HG02623 (cell line): Measurements from ENCODE around the gene APP.

Experiments
- ATAC-seq: cut with Tn5 transposase; IDR thresholded peaks from one replicate; pipeline ENCODE4 v1.9.1; 2021; ENCODE audit warnings: moderate library complexity; ENCODE audit not compliant: unreplicated experiment

Gene APP

DNA sequence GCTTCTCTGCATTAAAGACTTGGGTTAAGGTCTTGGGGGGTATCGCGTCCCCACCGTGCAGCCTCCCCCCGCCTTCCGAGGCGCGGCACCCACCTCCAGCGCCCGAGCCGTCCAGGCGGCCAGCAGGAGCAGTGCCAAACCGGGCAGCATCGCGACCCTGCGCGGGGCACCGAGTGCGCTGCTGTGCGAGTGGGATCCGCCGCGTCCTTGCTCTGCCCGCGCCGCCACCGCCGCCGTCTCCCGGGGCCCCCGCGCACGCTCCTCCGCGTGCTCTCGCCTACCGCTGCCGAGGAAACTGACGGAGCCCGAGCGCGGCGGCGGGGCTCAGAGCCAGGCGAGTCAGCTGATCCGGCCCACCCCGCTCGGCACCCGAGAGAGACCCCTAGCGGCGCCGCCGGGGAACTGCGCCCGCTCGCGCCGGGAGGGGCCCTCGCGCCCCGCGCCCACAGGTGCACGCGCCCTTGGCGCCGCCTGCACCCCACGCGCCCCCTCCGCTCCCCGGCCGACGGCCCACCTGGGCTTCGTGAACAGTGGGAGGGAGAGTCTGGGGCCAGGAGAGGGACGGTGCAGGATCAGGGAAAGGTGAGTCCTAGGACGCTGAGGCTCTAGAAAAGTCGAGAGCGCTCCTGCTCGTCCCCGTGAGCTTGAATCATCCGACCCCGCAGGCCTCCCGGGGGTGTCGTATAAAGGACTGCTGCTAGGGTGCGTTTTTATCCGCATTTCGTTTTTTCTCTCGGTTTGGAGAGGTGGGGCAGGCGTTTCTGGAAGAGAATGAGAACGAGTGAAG lies at the start of gene APP:
APP (minus strand) TSS at position 300 of the 787 bp plus-strand sequence; CDS start at position 150, 150 bp downstream.
- ATAC-seq: peak; percentile 75

DNA sequence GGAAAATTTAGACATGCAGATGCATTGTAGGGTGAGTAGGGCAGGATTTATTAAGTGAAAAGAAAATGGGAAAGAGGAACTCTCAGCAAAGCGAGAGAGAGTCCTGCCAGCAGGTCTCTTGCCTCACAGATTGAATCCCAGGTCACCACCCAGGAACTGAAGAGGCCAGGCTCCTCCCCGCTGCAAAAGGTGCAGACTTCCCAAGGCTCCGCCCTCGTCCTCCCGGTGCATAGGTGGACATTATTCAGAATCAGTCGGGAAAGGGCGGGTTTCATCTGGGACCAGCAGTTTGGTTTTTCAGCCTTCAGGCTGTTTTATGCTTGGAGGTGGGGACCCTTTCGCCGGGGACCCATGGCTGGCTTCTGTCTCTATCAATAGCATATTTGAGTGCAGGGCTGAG lies 41.6 kb upstream of the APP start:
- no peak for ATAC-seq

DNA sequence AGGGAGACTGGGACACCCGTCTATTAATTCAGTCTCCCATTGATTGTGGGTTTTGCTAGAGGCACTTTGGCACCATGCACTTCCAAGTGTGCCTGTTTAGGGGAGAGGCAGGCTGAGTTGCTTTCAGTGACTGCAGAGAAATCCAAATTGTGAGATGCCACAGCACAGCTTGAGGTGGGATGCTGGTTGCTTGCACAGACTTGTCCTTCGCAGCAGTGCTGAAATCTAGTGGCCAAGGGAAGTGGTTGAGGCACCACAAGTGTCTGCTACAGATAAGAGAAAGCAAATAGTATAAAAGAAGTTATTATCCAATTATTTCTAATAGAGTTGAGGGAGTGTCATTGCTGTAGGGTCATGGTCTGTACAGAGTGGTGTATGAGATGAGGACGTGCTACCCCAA lies 40.0 kb upstream of the APP start:
- no peak for ATAC-seq

DNA sequence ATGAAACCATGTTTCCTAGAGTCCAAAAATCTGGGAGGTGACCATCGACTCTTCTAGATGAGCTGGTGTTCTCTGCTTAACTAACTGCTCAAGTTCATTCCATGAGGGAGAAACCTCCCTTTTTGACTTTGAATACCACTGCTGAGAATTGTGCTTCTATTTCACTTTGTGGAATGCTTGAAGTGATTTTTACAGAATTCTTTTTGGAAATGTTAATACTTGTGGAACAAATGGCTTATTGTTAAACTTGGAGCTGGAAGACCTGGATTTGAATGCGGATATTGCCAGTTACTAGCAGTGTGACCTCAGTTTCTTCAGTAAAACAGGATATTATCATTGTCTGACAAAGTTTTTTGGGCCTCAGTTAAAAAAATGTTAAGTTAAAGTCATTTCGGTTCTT lies 36.5 kb upstream of the APP start:
- no peak for ATAC-seq

DNA sequence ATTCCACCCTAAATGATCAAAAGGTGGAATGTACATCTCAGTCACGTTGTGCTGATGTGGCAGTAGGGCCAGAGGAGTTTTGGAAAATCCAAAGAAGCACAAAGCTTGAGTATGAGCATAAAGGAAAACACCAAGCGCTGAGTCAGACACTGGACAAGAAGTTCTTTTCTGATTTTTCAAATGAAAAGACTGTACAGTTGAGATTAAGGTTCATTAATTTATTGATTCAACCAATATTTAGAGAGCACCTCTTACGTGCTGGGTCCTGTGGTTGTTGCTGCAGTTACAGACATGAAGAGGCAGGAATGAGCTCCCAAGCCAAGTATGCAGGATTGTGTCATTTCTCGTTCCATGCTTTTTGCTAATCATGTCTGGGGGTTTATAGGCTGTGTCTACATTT lies 28.9 kb upstream of the APP start:
- no peak for ATAC-seq

DNA sequence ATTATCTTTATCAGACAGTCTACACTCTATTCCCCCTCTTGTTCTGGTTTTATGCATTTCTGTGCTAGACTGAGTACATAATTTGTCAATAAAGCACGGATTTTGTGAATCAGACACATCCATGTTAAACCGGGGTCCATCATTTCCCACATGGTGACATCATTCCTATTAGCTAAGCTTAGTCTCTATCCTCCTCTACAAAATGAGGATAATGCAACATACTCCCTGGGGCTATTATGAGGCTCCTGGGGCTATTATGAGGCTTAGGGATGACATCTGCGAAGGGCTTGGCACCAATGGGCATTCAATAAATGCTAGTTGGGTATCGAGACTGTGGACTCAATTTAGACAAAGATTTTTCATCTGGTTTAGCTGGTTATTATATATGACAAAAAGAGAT lies 25.1 kb upstream of the APP start:
- ATAC-seq: no peak

DNA sequence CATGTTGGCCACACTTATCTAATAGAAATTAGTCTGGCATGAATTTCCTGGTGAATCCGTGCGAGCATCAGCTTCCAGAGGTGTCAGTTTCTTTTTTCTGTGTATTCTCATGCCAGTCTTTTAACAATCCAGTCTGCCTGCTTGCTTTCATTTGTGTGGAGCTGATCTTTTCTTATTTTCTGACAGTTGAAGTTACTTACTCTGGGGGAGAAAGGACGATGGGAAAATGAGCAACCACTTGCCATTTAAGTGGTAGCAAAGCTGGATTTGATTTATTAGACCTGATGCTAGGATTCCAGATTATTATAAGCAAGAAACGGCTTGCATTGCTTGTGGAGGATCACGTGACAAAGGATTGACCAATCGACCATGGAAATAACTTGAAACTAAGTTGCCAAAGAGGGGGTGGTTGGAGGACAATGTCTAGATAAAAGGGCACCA lies 24.3 kb upstream of the APP start:
- ATAC-seq: no peak

DNA sequence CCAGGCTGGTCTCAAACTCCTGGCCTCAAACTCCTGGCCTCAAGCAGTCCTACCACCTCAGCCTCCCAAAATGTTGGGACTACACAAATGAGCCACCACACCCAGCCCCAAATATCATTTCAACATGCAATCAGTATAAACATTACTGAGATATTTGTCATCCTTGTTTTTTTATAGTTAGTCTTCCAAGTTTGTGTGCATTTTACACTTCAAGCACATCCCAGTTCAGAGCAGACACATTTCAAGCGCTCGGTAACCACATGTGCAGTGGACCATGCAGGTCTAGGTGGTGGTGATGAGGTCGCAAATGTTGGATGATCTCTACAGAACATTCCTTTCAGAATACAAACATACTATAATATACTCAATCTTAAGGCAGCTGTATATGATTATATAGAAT lies 23.8 kb upstream of the APP start:
- ATAC-seq: no peak

DNA sequence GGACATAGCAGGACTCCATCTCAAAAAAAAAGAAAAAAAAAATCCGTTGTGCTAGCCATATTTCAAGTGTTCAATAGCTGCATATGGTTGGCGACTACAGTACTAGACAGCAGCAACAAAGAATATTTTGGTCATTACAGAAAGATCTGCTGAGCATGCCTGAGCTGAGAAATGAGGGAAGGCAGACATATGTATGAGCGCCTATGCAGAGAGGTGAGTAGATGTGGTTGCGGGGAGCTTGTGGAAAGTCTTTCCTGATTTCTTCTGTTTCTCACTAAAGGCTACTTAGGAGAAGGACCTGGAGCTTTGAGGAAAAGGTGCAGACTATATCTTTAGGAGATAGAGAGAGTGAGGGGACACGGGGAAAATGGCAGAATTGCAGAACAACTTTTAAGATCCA lies 21.0 kb upstream of the APP start:
- no peak for ATAC-seq

DNA sequence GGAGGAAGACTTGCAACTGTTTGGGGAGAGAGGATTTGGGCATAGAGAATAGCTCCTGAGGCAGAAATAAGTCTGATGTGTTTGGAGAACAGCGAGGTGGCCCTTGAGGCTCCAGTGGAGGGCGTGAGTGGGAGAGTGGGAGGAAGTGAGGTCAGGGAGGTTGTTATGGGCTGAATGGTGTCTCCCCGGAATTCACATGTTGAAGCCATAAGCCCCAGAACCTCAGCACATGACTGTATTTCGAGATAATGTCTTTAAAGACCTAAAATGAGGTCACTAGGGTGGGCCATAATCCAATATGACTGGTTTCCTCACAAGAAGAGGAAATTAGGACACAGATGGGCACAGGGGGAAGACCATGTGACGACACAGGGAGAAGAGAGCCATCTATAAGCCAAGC lies 17.9 kb upstream of the APP start:
- no peak for ATAC-seq

DNA sequence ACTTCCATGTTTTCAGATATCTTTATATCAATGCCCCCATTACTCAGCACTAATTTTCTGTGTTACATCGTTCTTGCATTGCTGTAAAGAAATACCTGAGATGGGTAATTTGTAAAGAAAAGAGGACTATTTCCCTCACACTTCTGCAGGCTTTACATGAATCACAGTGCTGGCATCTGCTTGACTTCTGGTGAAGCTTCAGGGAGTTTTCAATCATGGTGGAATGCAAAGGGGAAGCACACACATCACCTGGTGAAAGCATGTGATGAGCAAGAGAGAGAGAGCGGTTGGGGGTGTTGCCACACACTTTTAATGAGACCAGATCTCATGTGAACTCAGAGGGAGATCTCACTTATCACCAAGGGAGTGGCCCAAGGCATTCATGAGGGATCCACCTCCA lies 14.9 kb upstream of the APP start:
- no peak for ATAC-seq

DNA sequence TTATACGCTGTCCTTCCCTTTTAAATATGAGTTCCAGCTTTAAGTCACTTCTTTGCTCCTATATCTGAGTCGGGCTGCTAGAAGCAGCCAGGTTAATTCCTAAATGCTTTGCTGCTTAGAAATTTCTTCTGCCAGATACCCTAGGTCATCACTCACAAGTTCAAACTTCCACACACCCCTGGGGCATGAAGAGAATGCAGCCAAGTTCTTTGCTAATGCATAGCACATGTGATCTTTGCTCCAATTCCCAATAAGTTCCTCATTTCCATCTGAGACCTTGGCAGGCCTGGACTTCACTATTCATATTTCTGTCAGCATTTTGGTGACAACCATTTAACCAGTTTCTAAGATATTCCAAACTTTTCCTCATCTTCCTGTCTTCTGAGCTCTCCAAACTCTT lies 14.5 kb upstream of the APP start:
- ATAC-seq: no peak

DNA sequence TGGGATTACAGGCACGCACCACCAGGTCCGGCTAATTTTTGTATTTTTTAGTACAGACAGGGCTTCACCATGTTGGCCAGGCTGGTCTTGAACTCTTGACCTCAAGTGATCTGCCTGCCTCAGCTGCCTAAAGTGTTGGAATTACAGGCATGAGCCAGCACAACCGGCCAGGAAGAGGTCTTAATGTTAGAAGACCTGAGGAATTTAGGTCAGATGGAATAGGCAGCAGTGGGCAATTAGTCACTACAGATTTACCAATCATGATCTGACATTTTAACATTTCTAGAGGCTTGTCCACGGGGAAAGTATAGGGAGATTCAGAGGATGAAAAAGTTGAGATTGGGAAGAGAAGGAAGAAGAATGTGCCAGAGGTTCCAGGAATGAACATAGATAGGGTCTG lies 8.9 kb upstream of the APP start:
- ATAC-seq: no peak

DNA sequence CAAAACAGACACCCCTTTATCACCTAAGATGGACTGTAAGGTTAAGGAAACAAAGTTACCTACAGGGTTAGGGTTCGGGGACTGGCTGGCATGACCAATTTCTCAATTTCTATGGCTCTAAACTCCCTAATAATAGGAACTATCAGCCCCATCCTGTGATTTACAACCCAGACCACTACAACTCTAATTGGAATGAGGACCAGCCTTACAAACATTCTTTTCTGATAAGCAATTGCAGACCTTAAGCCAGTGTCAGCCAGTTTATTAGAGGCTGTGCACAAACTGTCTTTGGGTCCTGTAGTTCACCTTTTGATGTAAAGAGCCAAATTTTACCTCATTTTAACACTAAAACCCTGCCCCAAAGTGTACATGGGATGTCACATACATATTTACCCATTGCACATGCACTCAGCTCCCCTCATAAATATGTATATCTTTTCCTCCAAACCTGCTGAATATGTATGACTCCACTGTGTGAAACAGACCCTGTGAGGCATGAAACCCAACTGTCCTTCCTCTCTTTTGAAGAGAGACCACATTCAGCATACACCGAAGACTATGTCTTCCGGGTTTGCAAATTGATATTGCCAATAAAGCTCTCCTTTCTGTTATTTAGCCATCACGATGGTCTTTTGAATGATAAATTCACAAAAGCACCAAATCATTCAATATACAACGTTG lies 7.3 kb upstream of the APP start:
- ATAC-seq: no peak

DNA sequence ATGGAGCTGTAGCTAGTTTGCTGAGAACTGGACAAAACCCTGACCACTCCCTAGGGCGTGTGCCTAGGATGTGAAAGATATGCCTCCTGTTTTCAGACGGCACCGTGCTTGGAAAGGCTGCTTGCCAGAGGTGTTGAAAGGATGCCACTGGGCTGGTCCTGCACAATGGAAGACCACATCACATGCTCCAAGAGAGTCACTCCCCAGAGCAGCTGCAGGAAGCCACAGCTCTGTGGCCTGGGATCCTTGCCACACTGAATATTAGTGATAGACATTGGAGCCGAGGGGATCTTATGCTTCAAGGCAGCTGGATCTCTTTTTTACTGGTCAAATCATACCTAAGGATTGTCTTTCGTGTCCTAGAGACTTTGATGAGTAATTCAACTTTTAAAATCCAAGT lies 6.6 kb upstream of the APP start:
- ATAC-seq: no peak

DNA sequence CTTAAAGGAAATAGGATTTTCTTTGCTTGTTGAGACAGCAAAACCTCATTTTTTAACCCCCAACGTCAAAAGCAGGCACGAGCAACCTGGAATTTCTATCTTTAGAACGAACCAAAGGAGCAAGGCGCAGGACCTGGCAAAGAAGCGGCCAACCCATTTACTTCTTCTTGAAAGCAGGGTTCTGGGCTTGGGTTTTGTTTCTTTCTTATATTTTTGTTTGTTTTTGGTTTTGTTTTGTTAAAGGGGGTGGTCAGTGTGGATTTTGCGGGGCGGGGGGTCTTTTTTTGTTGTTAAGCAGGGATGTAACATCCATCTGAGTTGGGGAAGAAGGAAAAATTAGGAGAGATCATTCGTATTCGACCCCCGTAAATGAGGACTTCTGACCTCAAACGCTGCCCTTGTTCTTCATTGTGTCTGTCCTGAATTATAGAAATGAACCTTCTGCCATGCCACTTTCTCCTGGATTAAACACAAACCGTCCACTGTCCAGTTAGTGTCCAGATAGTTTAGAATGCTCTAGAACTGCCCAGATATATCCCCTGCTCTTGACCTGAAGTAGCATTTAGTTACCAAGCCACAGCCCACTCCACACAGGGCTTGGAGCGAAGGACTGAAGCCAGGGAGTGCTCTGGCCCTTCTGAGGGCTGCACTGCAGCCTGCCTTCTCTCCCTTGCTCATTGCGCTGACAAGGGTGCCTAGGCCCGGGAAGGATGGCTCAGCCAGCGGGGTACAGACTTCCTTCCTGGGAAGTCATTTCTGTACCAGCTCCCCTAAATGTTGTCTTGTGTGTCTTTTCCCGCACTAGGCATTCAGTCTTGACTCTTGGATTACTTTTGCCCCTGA lies 909 bp upstream of the APP start:
- no peak for ATAC-seq

DNA sequence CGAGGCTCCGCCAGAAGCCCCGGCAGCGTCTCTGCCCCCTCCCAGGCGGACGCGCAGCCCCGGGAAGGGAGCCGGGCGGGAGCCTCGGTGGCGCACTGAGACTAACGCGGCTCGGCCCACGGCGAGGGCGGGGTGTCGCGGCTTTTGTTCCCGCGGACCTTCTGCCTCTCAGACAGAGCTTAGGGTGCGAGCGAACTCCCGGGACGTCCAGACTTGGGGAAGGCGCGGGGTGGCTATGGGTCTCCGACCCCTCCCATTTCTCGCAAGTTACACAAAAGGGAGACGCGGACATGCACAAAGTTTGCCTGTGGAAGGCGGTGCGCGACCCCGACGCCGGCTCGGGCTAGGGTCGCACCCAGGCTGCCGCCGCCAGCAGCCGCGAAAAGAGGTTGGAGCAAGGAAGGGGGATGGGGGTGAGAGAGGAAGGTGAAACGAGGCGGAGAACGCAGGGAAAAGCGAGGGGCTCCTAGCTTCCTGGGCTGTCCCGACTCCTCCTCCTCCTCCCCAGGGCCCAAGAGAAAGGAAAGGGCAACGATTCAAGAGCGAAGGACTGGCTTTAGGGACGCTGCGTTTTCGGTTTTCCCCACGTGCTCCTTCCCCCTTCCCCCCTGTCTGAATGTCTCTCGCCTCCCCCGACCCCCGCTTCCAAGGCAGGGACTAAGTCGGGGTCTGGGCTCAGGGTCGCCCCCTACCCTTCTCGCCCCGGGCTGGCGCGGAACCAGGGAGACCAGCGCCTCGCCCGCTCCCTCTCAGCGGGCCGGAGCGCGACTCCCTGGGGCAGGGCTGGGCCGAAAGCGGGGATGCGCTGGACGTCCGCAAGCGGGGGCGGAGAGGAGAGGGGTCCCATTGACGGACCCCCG lies 729 bp downstream of the APP start:
- ATAC-seq: peak; percentile 25

DNA sequence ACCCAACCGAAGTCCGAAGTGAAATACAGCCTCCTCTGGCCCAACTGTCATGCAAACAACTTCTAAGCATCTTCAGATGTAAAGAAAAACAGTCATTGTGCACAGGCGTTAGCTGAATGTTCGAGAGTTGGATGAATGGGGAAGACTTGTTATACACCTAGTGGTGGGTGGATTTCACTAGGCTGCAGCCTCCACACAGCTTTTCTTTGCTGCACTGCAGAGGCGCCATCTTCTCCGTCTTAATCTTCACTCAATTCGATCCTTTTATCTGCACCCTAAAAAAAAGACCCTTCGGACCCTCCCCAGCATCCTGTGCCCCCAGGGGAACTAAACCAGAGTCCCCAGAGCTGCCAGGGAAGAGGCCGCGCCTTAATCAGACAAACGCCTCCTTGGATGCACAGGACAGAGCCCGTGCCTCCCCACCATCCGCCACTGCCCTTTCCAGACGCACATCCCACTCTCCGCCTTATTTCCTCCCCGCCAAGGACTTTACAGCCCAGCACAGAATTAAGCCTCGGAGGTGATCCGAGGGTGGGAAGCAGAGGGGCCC lies 1.4 kb downstream of the APP start:
- peak; percentile 50 for ATAC-seq

DNA sequence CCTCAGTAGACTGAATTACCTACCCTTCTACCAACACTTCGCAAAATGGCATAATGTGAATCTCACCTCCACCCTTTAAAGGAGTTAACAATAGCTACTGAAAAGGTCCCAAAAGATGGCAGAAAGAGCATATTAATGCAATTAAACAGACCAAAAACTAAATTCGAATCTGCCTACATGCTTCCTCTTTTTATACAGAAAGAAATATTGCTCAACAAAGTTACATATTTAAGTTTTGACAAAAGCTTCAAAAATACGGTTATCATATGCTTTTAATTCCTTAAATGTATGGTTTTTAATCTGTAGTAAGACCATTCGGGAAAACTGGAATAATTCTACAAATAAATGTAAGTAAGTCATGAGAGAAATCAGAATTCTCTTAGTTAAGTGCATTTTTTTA lies 2.2 kb downstream of the APP start:
- ATAC-seq: no peak

DNA sequence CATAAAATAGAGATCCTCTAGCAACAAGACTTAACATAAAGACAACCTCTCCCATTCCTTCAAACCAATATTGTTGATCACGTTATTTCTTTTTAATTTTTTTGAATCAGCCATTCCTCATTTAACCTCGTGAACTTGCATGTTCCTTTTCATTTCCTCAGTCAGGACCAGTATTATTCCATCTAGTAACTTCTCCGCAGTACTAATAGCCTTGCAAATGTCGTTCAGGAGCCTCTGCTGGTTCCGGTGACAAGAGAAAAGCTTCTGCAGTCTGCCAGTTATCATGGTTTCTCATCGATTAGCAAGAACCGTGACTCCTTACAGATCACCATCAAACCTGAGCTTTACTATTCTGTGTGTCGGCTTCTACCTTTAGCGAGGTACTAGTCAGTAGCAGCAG lies 3.0 kb downstream of the APP start:
- ATAC-seq: no peak

DNA sequence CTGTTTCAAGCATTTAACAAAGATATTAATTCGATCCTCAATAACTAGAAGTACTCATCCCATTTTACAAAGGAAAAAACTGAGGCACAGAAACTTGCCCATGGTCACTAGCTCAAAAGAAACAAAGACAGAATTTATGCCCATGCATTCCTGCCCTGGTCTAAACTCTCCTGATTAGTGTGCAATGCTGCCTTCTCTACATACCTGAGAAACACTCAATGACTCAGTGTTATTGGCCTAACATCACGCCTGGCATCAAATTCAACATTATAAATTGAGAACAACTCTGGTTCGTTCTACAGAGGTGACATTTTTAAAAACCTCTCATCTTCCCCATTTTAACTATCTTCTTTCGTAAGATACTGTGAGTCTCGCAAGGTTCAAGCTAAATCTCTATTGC lies 5.2 kb downstream of the APP start:
- ATAC-seq: no peak
